PFSK-1 (cell line): ENCODE measurements around the gene SLC34A1.

Experiments used
- FOXP2 ChIP-seq: optimal IDR thresholded peaks from 2 replicates; pipeline ENCODE3; 2011; ENCODE audit warnings: borderline replicate concordance, control low read depth, inconsistent platforms; ENCODE audit not compliant: insufficient read depth; ENCODE audit errors: extremely low read length, extremely low read depth
- POLR2AphosphoS5 ChIP-seq: IDR thresholded peaks from 2 replicates; pipeline ENCODE4 v1.6.1; 2012; ENCODE audit warnings: low read depth, mild to moderate bottlenecking, control low read depth, low read length, moderate library complexity
- REST ChIP-seq, 2 experiments: IDR thresholded peaks; 2 replicates each; pipeline versions ENCODE4 v1.6.1 to v1.8.0; 2011 to 2012; ENCODE audit warnings: low read depth in 2 of 2, low read length in 2 of 2, control low read depth in 1 of 2, inconsistent platforms in 1 of 2, mild to moderate bottlenecking in 1 of 2, moderate library complexity in 1 of 2; ENCODE audit not compliant: insufficient read depth in 1 of 2
- SIN3A ChIP-seq: IDR thresholded peaks from 2 replicates; pipeline ENCODE4 v1.6.1; 2012; ENCODE audit warnings: mild to moderate bottlenecking, low read length, moderate library complexity, borderline replicate concordance; ENCODE audit not compliant: insufficient read depth
- TAF1 ChIP-seq: IDR thresholded peaks from 2 replicates; pipeline ENCODE4 v1.6.1; 2012; ENCODE audit warnings: low read length, control low read depth, borderline replicate concordance; ENCODE audit not compliant: insufficient read depth

Gene SLC34A1

GRCh38 chr5:177359451-177359851 lies 24.8 kb upstream of the SLC34A1 start:
- TF ChIP-seq POLR2AphosphoS5 (no peak), REST (IDR thresholded peaks at IDR 0.05; ENCODE audit: insufficient read depth in 1 of 2, low read depth in 2 of 2, low read length in 2 of 2) (no peak), TAF1 (no peak), FOXP2 (no peak), SIN3A (no peak)

GRCh38 chr5:177359860-177360259 lies 24.4 kb upstream of the SLC34A1 start:
- no peak for TF ChIP-seq REST (IDR thresholded peaks at IDR 0.05; ENCODE audit: insufficient read depth in 1 of 2, low read depth in 2 of 2, low read length in 2 of 2)
- TF ChIP-seq SIN3A, result no peak
- no peak for TF ChIP-seq POLR2AphosphoS5
- TF ChIP-seq FOXP2, result no peak
- TF ChIP-seq TAF1, result no peak

GRCh38 chr5:177361418-177362291 lies 22.6 kb upstream of the SLC34A1 start:
- TF ChIP-seq REST (IDR thresholded peaks at IDR 0.05; ENCODE audit: insufficient read depth in 1 of 2, low read depth in 2 of 2, low read length in 2 of 2), result no peak
- no peak for TF ChIP-seq TAF1
- TF ChIP-seq POLR2AphosphoS5, result no peak
- TF ChIP-seq SIN3A, result no peak
- no peak for TF ChIP-seq FOXP2

- no peak for TF ChIP-seq FOXP2
- TF ChIP-seq SIN3A, result no peak
- no peak for TF ChIP-seq TAF1
- no peak for TF ChIP-seq POLR2AphosphoS5
Measured at GRCh38 chr5:177362292-177362609, 22.0 kb upstream of the SLC34A1 start.

- no peak for TF ChIP-seq REST (IDR thresholded peaks at IDR 0.05; ENCODE audit: insufficient read depth in 1 of 2, low read depth in 2 of 2, low read length in 2 of 2)
- TF ChIP-seq TAF1, result no peak
- TF ChIP-seq SIN3A, result no peak
- no peak; the same call in 1 of the 2 replicates for TF ChIP-seq POLR2AphosphoS5
Measured at GRCh38 chr5:177362610-177363507, 21.4 kb upstream of the SLC34A1 start.
